ENCODE data around the gene DNAJB11.

GRCh38 chr3:186588632-186589031 lies 18.1 kb downstream of the DNAJB11 start:
- TF ChIP-seq POLR2A (IDR thresholded peaks at IDR 0.05): no peak
- TF ChIP-seq, protein P1, sequence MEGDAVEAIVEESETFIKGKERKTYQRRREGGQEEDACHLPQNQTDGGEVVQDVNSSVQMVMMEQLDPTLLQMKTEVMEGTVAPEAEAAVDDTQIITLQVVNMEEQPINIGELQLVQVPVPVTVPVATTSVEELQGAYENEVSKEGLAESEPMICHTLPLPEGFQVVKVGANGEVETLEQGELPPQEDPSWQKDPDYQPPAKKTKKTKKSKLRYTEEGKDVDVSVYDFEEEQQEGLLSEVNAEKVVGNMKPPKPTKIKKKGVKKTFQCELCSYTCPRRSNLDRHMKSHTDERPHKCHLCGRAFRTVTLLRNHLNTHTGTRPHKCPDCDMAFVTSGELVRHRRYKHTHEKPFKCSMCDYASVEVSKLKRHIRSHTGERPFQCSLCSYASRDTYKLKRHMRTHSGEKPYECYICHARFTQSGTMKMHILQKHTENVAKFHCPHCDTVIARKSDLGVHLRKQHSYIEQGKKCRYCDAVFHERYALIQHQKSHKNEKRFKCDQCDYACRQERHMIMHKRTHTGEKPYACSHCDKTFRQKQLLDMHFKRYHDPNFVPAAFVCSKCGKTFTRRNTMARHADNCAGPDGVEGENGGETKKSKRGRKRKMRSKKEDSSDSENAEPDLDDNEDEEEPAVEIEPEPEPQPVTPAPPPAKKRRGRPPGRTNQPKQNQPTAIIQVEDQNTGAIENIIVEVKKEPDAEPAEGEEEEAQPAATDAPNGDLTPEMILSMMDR (IDR thresholded peaks at IDR 0.05): no peak
- no peak for TF ChIP-seq EP300 (IDR thresholded peaks at IDR 0.05)
